HCT116 (cell line): ENCODE results near the gene NEURL4. TPM values are rescaled to one million over a fixed set of nuclear protein-coding genes. Genes with fewer than 3 reads are reported as not detected.

Source experiments
- ATAC-seq: fragments of 200-7000 bp; cut with Tn5 transposase; 2 replicates; pipeline ENCODE4 v1.9.1; 2020; ENCODE audit warnings: mild to moderate bottlenecking, moderate library complexity
- BruUV-seq: library from RNA; stranded (reverse); fragments of 400-500 nt; replicated peaks from 2 replicates; lab custom pipeline; 2021; lab: Mats Ljungman, UMichigan
- CTCF ChIA-PET: fragments of 300-600 bp; sonication (Branson Sonifier 250); formaldehyde crosslinking; loops from one replicate; lab custom pipeline; 2021; ENCODE audit warnings: antibody characterized with exemption; lab: Charles Lee
- POLR2A ChIA-PET: fragments of 300-600, 350-600 bp; sonication (Branson Sonifier 250); formaldehyde crosslinking; loops from one replicate; lab custom pipeline; 2021; ENCODE audit warnings: antibody characterized with exemption; lab: Charles Lee
- RAD21 ChIA-PET, 2 experiments: fragments of 300-600 bp; sonication (Branson Sonifier 250); formaldehyde crosslinking; loops; one replicate each; lab custom pipeline; 2023; ENCODE audit warnings: low total read pairs in 2 of 2; ENCODE audit not compliant: uncharacterized antibody in 2 of 2, unreplicated experiment in 2 of 2, low non-redundant PET in 1 of 2; lab: Charles Lee
- DNase-seq: peaks from one replicate; pipeline ENCODE4 v3.0.0-alpha.2; 2010; ENCODE audit warnings: low read depth, low spot score
- H2AFZ ChIP-seq: fragments of 200-600 bp; shearing (Covaris generic), sonication (generic); 2 replicates; pipeline ENCODE4 v1.6.1; 2017; ENCODE audit warnings: low read depth, mixed run types, mixed read lengths, antibody characterized with exemption, low read length; ENCODE audit not compliant: poor library complexity, severe bottlenecking
- H3K27ac ChIP-seq: 2 replicates; pipeline ENCODE4 v1.5.1; 2012; ENCODE audit warnings: low read depth, low read length
- H3K27me3 ChIP-seq: fragments of 200-600 bp; sonication (generic); 2 replicates; pipeline ENCODE4 v1.6.1; 2016; ENCODE audit warnings: mixed run types, low read length, mixed read lengths; ENCODE audit not compliant: insufficient read depth
- H3K36me3 ChIP-seq, 2 experiments: fragments of 200-500 bp in 1 of 2; fragments of 200-600 bp in 1 of 2; sonication (Bioruptor generic) in 1 of 2; sonication (generic) in 1 of 2; 2 replicates each; pipeline versions ENCODE4 v1.5.1 to v1.6.1; 2014 to 2016; ENCODE audit warnings: low read length in 2 of 2, inconsistent platforms in 1 of 2, mixed read lengths in 1 of 2, mixed run types in 1 of 2; ENCODE audit not compliant: insufficient read depth in 2 of 2, control insufficient read depth in 1 of 2
- H3K4me1 ChIP-seq, 2 experiments: fragments of 200-600 bp in 1 of 2; sonication (generic) in 1 of 2; 2 replicates each; pipeline versions ENCODE4 v1.5.1 to v1.6.1; 2012 to 2017; ENCODE audit warnings: low read length in 2 of 2, inconsistent platforms in 1 of 2, mild to moderate bottlenecking in 1 of 2, mixed read lengths in 1 of 2, mixed run types in 1 of 2, moderate library complexity in 1 of 2; ENCODE audit not compliant: insufficient read depth in 2 of 2, control insufficient read depth in 1 of 2
- H3K4me2 ChIP-seq: fragments of 200-600 bp; sonication (generic); 2 replicates; pipeline ENCODE4 v1.6.1; 2017; ENCODE audit warnings: mixed run types, low read length, mixed read lengths
- H3K4me3 ChIP-seq, 2 experiments: fragments of 200-600 bp in 1 of 2; sonication (generic) in 1 of 2; replicated peaks in 1 of 2; 2 replicates each; pipeline ENCODE4 v1.5.1; 2011 to 2016; ENCODE audit warnings: low read length in 2 of 2, control low read depth in 1 of 2, low read depth in 1 of 2, mild to moderate bottlenecking in 1 of 2, mixed read lengths in 1 of 2, mixed run types in 1 of 2
- H3K79me2 ChIP-seq: fragments of 200-600 bp; sonication (generic); 2 replicates; pipeline ENCODE4 v1.6.1; 2017; ENCODE audit warnings: mild to moderate bottlenecking, mixed run types, low read length, moderate library complexity, mixed read lengths; ENCODE audit not compliant: insufficient read depth
- H3K9ac ChIP-seq: fragments of 200-600 bp; sonication (generic); 2 replicates; pipeline ENCODE4 v1.6.1; 2016; ENCODE audit warnings: low read length, mixed read lengths
- H3K9me2 ChIP-seq: fragments of 200-600 bp; sonication (generic), shearing (Covaris generic); 2 replicates; pipeline ENCODE4 v1.6.1; 2017; ENCODE audit warnings: mixed run types, mild to moderate bottlenecking, moderate library complexity; ENCODE audit not compliant: insufficient read depth
- H3K9me3 ChIP-seq, 2 experiments: fragments of 200-500 bp in 1 of 2; fragments of 200-600 bp in 1 of 2; sonication (Bioruptor generic) in 1 of 2; sonication (generic) in 1 of 2; 2 replicates each; pipeline ENCODE4 v1.6.1; 2014 to 2017; ENCODE audit warnings: low read length in 2 of 2, mixed read lengths in 2 of 2, inconsistent platforms in 1 of 2, low read depth in 1 of 2, mild to moderate bottlenecking in 1 of 2, mixed run types in 1 of 2, moderate library complexity in 1 of 2; ENCODE audit not compliant: control insufficient read depth in 1 of 2, insufficient read depth in 1 of 2
- H4K20me1 ChIP-seq: fragments of 200-600 bp; sonication (generic), shearing (Covaris generic); 2 replicates; pipeline ENCODE4 v1.6.1; 2017; ENCODE audit warnings: mixed run types, mild to moderate bottlenecking, moderate library complexity; ENCODE audit not compliant: insufficient read depth
- ATF3 ChIP-seq: IDR thresholded peaks from 2 replicates; pipeline ENCODE4 v1.6.1; 2012
- CEBPB ChIP-seq: IDR thresholded peaks from 2 replicates; pipeline ENCODE4 v1.6.1; 2012; ENCODE audit warnings: low read depth
- EGR1 ChIP-seq: IDR thresholded peaks from 2 replicates; pipeline ENCODE4 v1.6.1; 2012; ENCODE audit warnings: low read depth
- ELF1 ChIP-seq: IDR thresholded peaks from 2 replicates; pipeline ENCODE4 v1.6.1; 2012; ENCODE audit warnings: low read depth, borderline replicate concordance
- EZH2 ChIP-seq: fragments of 200-600 bp; sonication (generic); IDR thresholded peaks from 2 replicates; pipeline ENCODE4 v1.6.1; 2017; ENCODE audit warnings: antibody characterized with exemption, mixed run types
- FOSL1 ChIP-seq: IDR thresholded peaks from 2 replicates; pipeline ENCODE4 v1.6.1; 2012; ENCODE audit warnings: low read depth
- JUND ChIP-seq: IDR thresholded peaks from 2 replicates; pipeline ENCODE4 v1.6.1; 2012
- POLR2A ChIP-seq: IDR thresholded peaks from 2 replicates; pipeline ENCODE4 v1.7.0; 2011; ENCODE audit warnings: borderline replicate concordance; ENCODE audit not compliant: insufficient read depth, insufficient read length; ENCODE audit errors: extremely low read depth
- POLR2AphosphoS5 ChIP-seq: IDR thresholded peaks from 2 replicates; pipeline ENCODE4 v1.6.1; 2011; ENCODE audit warnings: mild to moderate bottlenecking, low read depth, low read length, moderate library complexity
- SIN3A ChIP-seq: IDR thresholded peaks from 2 replicates; pipeline ENCODE4 v1.6.1; 2012; ENCODE audit warnings: low read depth
- SP1 ChIP-seq: IDR thresholded peaks from 2 replicates; pipeline ENCODE4 v1.6.1; 2012; ENCODE audit warnings: low read depth
- YY1 ChIP-seq: IDR thresholded peaks from 2 replicates; pipeline ENCODE4 v1.6.1; 2011; ENCODE audit warnings: low read length, low read depth, moderate library complexity, mild to moderate bottlenecking; ENCODE audit not compliant: insufficient replicate concordance; ENCODE audit errors: extremely low read depth
- ZBTB33 ChIP-seq: IDR thresholded peaks from 2 replicates; pipeline ENCODE4 v1.6.1; 2011; ENCODE audit warnings: mild to moderate bottlenecking, low read length, moderate library complexity; ENCODE audit not compliant: insufficient replicate concordance; ENCODE audit errors: extremely low read depth
- ZFX ChIP-seq: fragments of 450-650 bp; IDR thresholded peaks from 2 replicates; pipeline ENCODE4 v1.6.1; 2017
- ZNF274 ChIP-seq: fragments of 200-500 bp; sonication (Bioruptor generic); IDR thresholded peaks from 2 replicates; pipeline ENCODE4 v1.6.1; 2014; ENCODE audit warnings: mild to moderate bottlenecking, low read depth, low read length, inconsistent platforms
- intact Hi-C: fragments of 100-400 bp; cut with micrococcal nuclease; formaldehyde crosslinking; loops from 2 replicates; pipeline ENCODE4 v1.10.0; 2022
- total RNA-seq: library from RNA; stranded (reverse); gene quantifications from one replicate; pipeline ENCODE4 v1.2.1, GENCODE V29; 2021; ENCODE audit not compliant: unreplicated experiment
- TF ChIP-seq, protein P1 (sequence below), 3 experiments: fragments of 200-600 bp in 1 of 3; sonication (generic) in 1 of 3; IDR thresholded peaks in 2 of 3; conservative IDR thresholded peaks in 1 of 3; 2 replicates each; pipeline ENCODE4 v1.5.1; 2012 to 2017; ENCODE audit warnings: low read depth in 2 of 3, low read length in 2 of 3, antibody characterized with exemption in 1 of 3, borderline replicate concordance in 1 of 3, control low read depth in 1 of 3, mild to moderate bottlenecking in 1 of 3, mixed read lengths in 1 of 3, mixed run types in 1 of 3, moderate library complexity in 1 of 3; ENCODE audit not compliant: insufficient read depth in 1 of 3

The NEURL4 gene
- total RNA-seq, 1 experiment from 2014 or later, result 56.9 TPM

GRCh38 chr17:7367918-7368598 is 38.9 kb upstream of the NEURL4 start:
- RAD21 ChIA-PET, result no interaction called here
- H3K9me2 ChIP-seq, result no peaks in the 10 kb centered on the region
- no peaks in the 10 kb centered on the region for H3K27me3 ChIP-seq
- no peak for DNase-seq
- no peaks in the 10 kb centered on the region for H4K20me1 ChIP-seq
- intact Hi-C loops, result no loop called here
- no peak overlapping the region for H3K9ac ChIP-seq
- H3K4me3 ChIP-seq, result no peak overlapping the region
- no peaks in the 10 kb centered on the region for H3K36me3 ChIP-seq
- no peak overlapping the region for H3K27ac ChIP-seq
- ATAC-seq, result no peak
- peaks cover 7 to 9% of the 10 kb centered on the region in 2 experiments for H3K4me1 ChIP-seq
- H2AFZ ChIP-seq, result no peak overlapping the region
- H3K79me2 ChIP-seq, result no peaks in the 10 kb centered on the region
- no peak for TF ChIP-seq YY1
- no peak for TF ChIP-seq ZNF274
- no peak for TF ChIP-seq JUND
- no peak for TF ChIP-seq ELF1
- no peak for TF ChIP-seq ATF3
- no peak for TF ChIP-seq ZFX
- no peak for TF ChIP-seq SP1
- TF ChIP-seq SIN3A, result no peak
- TF ChIP-seq EGR1, result no peak
- TF ChIP-seq FOSL1, result no peak
- no peak for TF ChIP-seq POLR2AphosphoS5
- TF ChIP-seq EZH2, result no peak
- no TSS peak for BruUV-seq
- CTCF ChIA-PET, result no interaction called here
- H3K4me2 ChIP-seq, result no peak overlapping the region
- no peaks in the 10 kb centered on the region for H3K9me3 ChIP-seq
- POLR2A ChIA-PET, result interaction anchor here (1.2 kb wide), 1 partner anchor 36 kb away, joined by 3 read pairs; the partner anchor contains the start of gene TMEM256

DNA sequence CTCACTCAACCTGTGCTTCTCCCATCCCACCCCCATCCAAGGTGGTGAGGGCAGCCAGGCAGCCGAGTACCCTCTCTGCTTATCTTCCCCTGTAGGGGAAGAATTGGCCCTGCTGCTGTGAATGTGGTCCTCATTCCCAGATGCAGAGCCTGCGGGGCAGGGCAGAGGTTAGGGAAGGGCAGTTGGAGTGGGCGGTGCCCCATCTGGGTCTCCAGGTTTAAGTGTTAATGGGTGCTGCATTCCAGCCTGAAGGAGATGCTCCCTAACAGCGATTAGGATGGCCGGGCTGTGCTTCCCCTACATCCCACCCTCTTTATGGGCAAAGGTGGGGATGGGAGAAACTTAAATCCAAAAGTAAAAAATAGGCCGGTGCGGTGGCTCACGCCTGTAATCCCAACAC is 37.9 kb upstream of the NEURL4 start:
- Histone ChIP-seq H3K36me3 (no peaks in the 10 kb centered on the region), H3K4me2 (no peak overlapping the region), H3K79me2 (no peaks in the 10 kb centered on the region), H3K9ac (no peak overlapping the region), H4K20me1 (no peaks in the 10 kb centered on the region), H3K4me3 (no peak overlapping the region), H3K4me1 (peaks cover 11 to 18% of the 10 kb centered on the region in 2 experiments), H3K27me3 (no peaks in the 10 kb centered on the region), H2AFZ (no peak overlapping the region), H3K9me3 (no peaks in the 10 kb centered on the region), H3K9me2 (no peaks in the 10 kb centered on the region), H3K27ac (no peak overlapping the region)
- RAD21 ChIA-PET, result no interaction called here
- DNase-seq, result no peak
- intact Hi-C loops, result no loop called here
- CTCF ChIA-PET, result no interaction called here
- no TSS peak for BruUV-seq
- POLR2A ChIA-PET, result no interaction called here
- no peak for ATAC-seq
- TF ChIP-seq POLR2AphosphoS5 (no peak), CEBPB (no peak), ZFX (no peak), SIN3A (no peak), ZBTB33 (no peak), ATF3 (no peak), ELF1 (no peak), FOSL1 (no peak), SP1 (no peak), ZNF274 (no peak), POLR2A (no peak)
- TF ChIP-seq, protein P1, sequence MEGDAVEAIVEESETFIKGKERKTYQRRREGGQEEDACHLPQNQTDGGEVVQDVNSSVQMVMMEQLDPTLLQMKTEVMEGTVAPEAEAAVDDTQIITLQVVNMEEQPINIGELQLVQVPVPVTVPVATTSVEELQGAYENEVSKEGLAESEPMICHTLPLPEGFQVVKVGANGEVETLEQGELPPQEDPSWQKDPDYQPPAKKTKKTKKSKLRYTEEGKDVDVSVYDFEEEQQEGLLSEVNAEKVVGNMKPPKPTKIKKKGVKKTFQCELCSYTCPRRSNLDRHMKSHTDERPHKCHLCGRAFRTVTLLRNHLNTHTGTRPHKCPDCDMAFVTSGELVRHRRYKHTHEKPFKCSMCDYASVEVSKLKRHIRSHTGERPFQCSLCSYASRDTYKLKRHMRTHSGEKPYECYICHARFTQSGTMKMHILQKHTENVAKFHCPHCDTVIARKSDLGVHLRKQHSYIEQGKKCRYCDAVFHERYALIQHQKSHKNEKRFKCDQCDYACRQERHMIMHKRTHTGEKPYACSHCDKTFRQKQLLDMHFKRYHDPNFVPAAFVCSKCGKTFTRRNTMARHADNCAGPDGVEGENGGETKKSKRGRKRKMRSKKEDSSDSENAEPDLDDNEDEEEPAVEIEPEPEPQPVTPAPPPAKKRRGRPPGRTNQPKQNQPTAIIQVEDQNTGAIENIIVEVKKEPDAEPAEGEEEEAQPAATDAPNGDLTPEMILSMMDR (IDR thresholded peaks at IDR 0.05 in 2 of 3, conservative IDR thresholded peaks at IDR 0.05 in 1 of 3; ENCODE audit: borderline replicate concordance in 1 of 3, insufficient read depth in 1 of 3, low read depth in 2 of 3, low read length in 2 of 3), result no peak
